EL (cell line): ENCODE results near the gene SIRT2.
A peak's percentile ranks its signal among the peaks of the same experiment; 100 is the strongest.

ENCODE experiments used
- DNase-seq: peaks from one replicate; pipeline ENCODE4 v3.0.0-alpha.2; 2016

Gene SIRT2

GRCh38 chr19:38919837-38920601 lies 20.6 kb upstream of the SIRT2 start:
- DNase-seq, result no peak

DNA sequence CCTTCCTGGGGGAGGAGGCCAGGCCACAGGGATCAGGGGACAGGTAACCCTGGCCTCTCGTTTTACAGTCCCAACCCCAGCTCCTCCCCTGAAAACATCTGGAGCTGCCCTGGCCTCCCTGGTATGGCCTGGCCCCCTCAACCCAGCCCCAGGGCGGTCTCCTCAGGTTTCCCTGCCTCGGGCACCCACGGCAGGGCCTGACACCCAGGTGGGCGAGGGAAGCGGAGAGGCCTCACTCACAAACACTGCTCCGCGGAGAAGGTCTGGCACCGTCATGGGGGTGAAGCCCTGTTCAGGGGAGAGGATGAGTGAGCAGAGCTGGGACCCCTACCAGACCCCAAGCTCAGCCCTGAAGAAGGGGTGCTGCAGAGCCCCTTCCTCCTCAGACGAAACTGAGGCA lies 19.1 kb upstream of the SIRT2 start:
- DNase-seq, result no peak

- no peak for DNase-seq
Observed at GRCh38 chr19:38917921-38918491, 18.6 kb upstream of the SIRT2 start.

DNA sequence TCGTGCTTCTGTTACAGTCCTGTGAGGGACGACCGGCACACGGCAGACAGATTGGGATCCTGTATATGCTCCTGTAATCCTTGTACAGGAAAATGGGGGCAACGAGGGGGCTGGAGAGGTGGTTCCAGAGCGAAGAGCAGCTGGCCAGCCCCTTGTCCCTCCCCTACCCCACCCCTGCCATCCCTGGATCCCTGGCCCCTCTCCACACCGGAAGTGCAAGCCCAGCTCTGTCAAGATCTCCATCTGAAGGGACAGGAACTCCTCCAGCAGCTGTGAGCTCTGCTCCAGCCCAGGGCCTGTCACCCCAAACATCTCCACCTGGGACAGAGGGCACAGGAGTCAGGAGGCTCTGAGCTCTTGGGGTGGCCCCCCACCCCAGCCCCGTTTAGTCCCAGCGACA lies 18.1 kb upstream of the SIRT2 start:
- DNase-seq, result no peak

GRCh38 chr19:38915329-38916321 lies 16.2 kb upstream of the SIRT2 start:
- no peak for DNase-seq

GRCh38 chr19:38913958-38914357 lies 14.5 kb upstream of the SIRT2 start:
- no peak for DNase-seq

GRCh38 chr19:38912600-38913514 lies 13.4 kb upstream of the SIRT2 start:
- no peak for DNase-seq

DNA sequence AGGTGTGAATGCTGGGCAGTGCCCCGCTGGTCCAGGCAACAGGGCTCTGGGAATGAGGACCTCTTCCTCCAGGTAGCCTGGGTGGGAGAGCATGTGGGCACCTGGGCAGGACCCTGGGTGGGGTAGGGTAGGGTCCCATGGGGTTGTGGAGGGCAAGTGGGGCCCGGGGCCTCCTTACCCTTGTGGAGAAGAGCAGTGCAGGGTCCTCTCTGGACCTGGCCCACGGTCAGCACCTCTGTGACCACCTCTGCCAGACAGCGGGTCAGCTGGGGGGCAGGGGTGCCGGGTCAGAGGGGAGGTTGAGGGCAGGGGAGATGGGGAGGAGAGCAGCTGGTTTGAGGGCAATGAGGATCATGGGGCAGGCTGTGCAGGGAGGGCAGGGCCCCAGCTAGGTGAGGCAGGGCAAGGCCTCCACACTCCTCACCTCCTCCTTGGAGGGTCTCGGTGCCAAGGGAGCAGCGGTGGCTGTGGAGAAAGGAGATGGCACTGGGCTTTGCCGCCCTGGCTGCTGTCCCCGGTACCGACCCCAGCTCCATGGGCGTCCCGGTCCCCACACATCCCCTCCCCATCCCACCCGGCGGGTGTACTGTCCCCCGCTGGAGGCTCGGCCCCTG lies 12.1 kb upstream of the SIRT2 start:
- no peak for DNase-seq

GRCh38 chr19:38910488-38910887 lies 11.1 kb upstream of the SIRT2 start:
- no peak for DNase-seq

DNA sequence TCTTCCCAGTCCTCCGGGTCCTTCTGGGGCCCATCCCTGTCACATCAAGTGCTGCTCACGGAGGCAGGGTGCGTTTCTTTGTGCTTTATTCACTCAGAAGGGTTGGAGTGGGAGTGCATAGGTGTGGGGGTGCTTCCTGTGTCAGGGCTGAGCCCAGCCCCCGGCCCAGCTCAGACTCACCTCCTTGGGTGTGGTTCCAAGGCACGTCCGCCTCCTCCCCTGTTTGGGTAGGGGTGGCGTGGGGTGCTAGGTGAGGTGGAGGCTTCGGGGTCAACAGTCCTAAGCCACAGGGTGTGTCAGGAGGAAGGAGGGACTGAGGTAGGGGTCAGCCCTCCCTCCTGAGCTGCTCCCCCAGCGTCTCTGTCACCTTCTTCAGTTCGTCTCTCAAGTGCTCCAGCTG lies 9.5 kb upstream of the SIRT2 start:
- DNase-seq, result no peak

GRCh38 chr19:38907670-38908069 lies 8.3 kb upstream of the SIRT2 start:
- no peak for DNase-seq

DNA sequence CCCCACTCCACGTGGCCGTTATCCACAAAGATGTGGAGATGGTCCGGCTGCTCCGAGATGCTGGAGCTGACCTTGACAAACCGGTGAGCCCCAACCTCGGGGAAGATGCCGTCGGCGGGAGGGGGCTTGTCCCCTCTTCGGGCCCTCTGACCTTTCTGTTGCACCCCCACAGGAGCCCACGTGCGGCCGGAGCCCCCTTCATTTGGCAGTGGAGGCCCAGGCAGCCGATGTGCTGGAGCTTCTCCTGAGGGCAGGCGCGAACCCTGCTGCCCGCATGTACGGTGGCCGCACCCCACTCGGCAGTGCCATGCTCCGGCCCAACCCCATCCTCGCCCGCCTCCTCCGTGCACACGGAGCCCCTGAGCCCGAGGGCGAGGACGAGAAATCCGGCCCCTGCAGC lies 7.8 kb upstream of the SIRT2 start:
- no peak for DNase-seq

DNA sequence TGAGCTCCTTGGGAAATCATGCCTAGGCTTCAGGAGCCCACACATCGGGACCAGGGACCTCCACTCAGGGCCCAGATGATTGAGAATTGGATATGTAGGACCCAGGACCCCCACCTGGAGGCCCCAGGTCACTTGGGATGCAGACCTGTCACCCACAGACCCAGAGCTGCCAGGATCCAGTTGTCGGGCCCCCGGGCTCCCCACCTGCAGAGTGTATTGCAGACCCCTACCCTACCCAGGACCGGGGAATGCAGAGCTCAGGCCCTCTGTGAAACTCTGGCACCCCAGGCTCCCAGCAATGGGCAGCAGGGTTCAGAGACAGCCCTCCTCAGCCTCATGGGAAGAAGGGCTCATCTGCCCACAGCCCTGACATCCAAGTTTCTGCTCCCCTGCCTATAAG lies 6.2 kb upstream of the SIRT2 start:
- no peak for DNase-seq

DNA sequence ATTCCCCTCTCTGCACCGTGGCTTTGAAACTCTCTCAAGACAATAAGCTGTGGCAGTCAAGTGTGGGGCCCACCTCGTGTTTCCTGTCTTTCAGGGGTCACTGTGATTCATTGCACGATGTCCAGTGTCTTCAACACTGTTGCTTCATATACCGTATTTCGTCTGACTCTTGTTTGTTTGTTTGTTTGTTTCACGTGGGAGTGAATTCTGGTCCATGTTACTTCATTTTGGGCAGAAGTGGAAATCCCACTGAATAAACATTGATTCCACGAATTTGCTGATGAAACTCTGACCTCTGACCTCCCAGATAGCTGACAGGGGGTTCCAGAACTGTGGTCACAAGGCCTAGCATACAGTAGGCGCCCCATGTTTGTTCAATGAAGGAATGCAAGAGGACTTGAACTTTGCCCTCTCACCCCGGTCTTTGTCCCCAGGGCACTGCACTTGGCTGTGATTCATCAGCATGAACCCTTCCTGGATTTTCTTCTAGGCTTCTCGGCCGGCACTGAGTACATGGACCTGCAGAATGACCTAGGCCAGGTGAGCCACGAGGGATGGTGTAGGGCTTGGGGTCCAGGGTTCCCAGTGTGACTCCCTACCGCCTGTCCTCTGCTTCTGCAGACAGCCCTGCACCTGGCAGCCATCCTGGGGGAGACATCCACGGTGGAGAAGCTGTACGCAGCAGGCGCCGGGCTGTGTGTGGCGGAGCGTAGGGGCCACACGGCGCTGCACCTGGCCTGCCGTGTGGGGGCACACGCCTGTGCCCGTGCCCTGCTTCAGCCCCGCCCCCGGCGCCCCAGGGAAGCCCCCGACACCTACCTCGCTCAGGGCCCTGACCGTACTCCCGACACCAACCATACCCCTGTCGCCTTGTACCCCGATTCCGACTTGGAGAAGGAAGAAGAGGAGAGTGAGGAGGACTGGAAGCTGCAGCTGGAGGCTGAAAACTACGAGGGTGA lies 5.4 kb upstream of the SIRT2 start:
- no peak for DNase-seq

- no peak for DNase-seq
Observed at GRCh38 chr19:38901683-38902082, 2.3 kb upstream of the SIRT2 start.

DNA sequence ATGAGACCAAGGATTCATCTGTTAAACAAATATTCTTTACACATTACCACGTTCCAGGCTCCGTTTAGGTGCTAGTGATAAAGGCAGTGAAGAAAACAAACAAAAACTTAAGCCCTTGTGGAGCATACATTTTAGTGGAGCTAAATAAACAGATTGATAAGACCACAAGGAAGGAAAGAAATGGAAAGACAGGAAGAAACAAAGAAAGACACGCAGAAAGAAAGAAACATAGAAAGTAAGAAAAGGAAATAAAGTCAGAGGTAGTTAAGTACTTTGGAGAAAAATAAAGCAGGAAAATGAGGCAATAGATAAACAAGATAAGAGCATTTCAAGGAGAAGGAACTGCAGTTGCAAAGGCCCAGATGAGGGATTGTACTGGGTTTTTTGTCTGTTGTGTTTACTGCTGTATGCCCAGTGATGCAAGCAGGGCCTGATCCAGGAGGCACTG lies 1.3 kb upstream of the SIRT2 start:
- DNase-seq, result no peak

DNA sequence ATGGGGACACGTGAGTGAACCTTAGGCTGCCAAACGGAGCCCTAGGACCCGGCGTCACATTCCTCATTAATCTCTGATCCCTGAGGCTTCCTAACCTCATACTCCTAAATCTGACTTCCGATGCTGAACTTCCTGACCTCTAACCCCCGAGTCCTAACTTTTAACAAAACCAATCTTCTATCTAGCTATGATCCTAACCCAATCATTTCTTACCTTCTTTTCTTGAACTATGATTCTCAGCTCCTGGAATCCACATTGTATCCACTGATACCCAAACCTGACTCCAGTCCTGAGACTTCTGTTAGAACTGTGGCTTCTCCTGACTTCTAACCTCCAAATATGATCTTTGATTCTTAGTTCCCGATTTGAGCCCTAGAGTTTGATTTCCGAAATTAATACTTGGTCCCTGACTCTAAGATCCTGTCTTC lies 798 bp upstream of the SIRT2 start:
- no peak for DNase-seq

DNA sequence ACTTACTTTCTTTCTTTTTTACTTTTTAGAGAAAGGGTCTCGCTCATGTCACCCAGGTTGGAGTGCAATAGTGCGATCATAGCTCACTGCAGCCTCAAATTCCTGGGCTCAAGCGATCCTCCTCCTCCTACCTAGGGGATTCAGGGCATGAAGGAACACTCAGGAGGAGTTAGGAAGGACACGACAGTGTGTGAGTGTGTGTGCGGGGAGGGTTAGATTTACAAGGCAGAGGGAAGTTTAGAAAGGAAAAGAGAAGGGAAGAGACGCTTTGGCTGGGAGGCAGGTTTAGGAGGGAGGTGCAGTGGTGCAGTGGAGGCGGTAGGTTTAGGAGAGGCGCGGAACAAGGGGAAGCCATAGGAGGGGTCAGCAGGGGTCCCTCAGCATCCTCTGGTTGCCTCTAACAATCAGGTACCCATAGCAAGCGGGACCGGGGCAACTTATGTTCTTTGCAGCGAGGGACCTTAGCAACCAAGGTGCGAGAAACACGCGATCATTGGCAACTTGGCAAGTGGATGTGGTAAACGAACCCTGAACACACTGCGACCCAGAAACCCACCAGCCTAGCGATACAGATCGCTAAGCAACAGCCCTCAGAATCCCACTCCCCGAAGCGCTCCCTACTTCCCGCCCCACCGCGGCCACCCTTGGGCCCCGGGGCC lies 501 bp downstream of the SIRT2 start:
- DNase-seq, result peak; percentile 16

DNA sequence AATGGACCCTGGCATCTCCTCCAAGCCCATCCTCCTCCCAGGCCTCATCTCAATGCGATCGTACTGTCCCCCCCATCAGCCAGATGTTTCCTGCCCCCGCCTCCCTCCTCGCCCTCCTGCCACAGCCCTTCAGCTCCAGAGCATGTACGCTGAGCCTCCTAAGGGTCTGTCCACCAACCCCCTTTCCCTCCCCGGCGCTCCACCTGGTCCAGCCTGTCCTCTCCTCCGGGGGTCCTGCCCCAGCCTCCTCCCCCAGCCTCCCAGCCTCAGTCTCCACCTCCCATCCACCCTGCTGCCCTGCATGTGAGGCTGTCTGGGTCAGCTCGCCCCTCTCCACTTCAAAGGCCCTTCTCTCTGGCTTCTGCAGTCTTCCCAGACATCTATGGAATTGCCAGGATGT lies 4.5 kb downstream of the SIRT2 start:
- no peak for DNase-seq

GRCh38 chr19:38893341-38893771 lies 6.1 kb downstream of the SIRT2 start:
- DNase-seq, result no peak
